Subcutaneous abdominal adipose tissue (tissue), 5 donors: Measurements from ENCODE around the gene RCOR1.

Source experiments
- H3K27ac ChIP-seq: one replicate; pipeline ENCODE4 v1.7.0; 2013; ENCODE audit warnings: low read depth, mild to moderate bottlenecking, inconsistent platforms, low read length, moderate library complexity
- H3K27me3 ChIP-seq, 5 donors: one replicate each; pipeline ENCODE4 v1.7.0; 2013; ENCODE audit warnings: low read length in 5 of 5, inconsistent platforms in 1 of 5; ENCODE audit not compliant: control insufficient read depth in 5 of 5, insufficient read depth in 4 of 5
- H3K36me3 ChIP-seq, 5 donors: one replicate each; pipeline ENCODE4 v1.7.0; 2013; ENCODE audit warnings: low read length in 5 of 5; ENCODE audit not compliant: control insufficient read depth in 5 of 5, insufficient read depth in 5 of 5
- H3K4me1 ChIP-seq, 5 donors: one replicate each; pipeline ENCODE4 v1.7.0; 2013; ENCODE audit warnings: low read length in 5 of 5, mild to moderate bottlenecking in 3 of 5, moderate library complexity in 1 of 5; ENCODE audit not compliant: control insufficient read depth in 5 of 5, insufficient read depth in 5 of 5
- H3K4me3 ChIP-seq, 5 donors: one replicate each; pipeline ENCODE4 v1.7.0; 2013; ENCODE audit warnings: low read length in 5 of 5, low read depth in 1 of 5
- H3K9ac ChIP-seq, 5 donors: one replicate each; pipeline ENCODE4 v1.7.0; 2013; ENCODE audit warnings: low read length in 5 of 5, mild to moderate bottlenecking in 4 of 5, moderate library complexity in 3 of 5
- H3K9me3 ChIP-seq, 5 donors: one replicate each; pipeline ENCODE4 v1.7.0; 2013; ENCODE audit warnings: low read length in 5 of 5; ENCODE audit not compliant: control insufficient read depth in 5 of 5
- donor health status: healthy.
- donor health status: healthy.
- donor health status: healthy.
- donor health status: healthy.
- donor health status: healthy.

RCOR1 gene

DNA sequence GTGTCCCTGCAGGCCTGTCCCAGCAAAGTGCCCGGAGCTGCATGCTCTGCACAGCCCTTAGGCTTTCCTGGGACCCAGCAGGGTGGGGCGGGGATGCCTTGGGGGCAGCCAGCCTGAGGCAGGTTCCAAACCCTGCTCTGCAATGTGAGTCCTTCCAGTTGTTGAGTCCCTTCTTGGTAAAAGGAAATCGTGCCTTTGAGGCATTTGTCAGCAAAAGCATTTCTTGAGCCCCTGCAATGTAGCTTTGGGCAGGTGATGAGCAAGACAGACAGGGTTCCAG lies 146.7 kb downstream of the RCOR1 start:
- peaks cover 0 to 16% (median 6%) of the 10 kb centered on the region in 5 donors for H3K9me3 ChIP-seq
- H3K36me3 ChIP-seq, result peaks cover 0 to 21% (median 15%) of the 10 kb centered on the region in 5 donors
- H3K4me1 ChIP-seq, result no peaks in the 10 kb centered on the region
- H3K27ac ChIP-seq, result no peak overlapping the region
- no peak overlapping the region for H3K4me3 ChIP-seq
- no peak overlapping the region for H3K9ac ChIP-seq
- no peaks in the 10 kb centered on the region for H3K27me3 ChIP-seq

GRCh38 chr14:102746634-102747438 lies 154.4 kb downstream of the RCOR1 start:
- Histone ChIP-seq H3K4me3 (no peak overlapping the region), H3K27ac (no peak overlapping the region), H3K36me3 (peaks cover 0 to 8% (median 3%) of the 10 kb centered on the region in 5 donors), H3K4me1 (no peaks in the 10 kb centered on the region), H3K9me3 (peaks cover 0 to 5% (median 0%) of the 10 kb centered on the region in 5 donors), H3K9ac (no peak overlapping the region), H3K27me3 (no peaks in the 10 kb centered on the region)

- no peaks in the 10 kb centered on the region for H3K4me1 ChIP-seq
- peaks cover 0 to 8% (median 3%) of the 10 kb centered on the region in 5 donors for H3K36me3 ChIP-seq
- no peaks in the 10 kb centered on the region for H3K27me3 ChIP-seq
- H3K9me3 ChIP-seq, result no peaks in the 10 kb centered on the region
- no peak overlapping the region for H3K27ac ChIP-seq
- H3K4me3 ChIP-seq, result no peak overlapping the region
- no peak overlapping the region for H3K9ac ChIP-seq
Observed at GRCh38 chr14:102748806-102749205, 156.4 kb downstream of the RCOR1 start.

DNA sequence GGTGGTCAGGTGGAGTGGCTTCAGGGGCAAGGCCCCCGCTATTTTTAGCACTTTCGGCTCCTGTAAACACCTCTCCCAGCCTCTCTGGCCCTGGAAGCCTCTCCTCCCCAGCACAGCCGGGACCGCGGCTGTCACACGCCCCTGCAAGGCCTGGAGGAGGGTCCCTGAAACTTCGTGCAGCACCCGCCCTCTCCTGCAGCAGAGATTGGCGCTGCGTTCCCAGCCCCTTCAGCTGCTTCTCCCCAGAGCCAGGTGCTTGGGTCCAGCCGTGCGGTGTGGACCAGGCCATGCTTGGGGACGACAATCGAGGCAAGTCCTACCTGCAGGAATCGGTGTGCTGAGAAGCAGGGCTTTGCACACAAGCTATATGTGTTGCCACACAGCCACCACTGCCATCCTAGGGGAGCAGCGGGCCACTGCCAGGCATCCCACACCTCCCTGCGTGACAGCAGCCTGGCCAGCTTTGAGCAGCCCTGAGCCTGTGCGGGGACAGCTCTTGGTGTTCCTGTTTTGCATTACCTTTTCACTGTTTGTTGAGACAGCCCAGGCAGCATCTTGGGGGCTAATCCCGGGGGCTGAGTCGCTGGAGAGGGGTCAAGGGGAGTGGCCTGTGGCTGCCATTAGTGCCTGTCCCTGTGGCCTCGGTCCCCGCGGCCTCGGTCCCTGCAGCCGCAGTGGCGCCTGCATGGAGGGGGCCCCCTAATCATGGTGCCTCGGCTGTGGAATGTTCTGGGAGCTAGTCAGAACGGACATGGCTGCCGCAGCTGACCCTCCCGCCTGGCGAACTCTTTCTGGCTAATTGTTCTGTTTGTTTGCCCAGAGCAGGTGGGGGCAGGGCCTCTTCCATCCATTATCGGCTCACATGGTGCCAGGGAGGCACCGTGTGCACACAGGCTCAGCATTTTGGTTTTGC lies 157.2 kb downstream of the RCOR1 start:
- peaks cover 0 to 8% (median 3%) of the 10 kb centered on the region in 5 donors for H3K36me3 ChIP-seq
- H3K4me3 ChIP-seq, result no peak overlapping the region
- H3K4me1 ChIP-seq, result no peaks in the 10 kb centered on the region
- H3K9ac ChIP-seq, result no peak overlapping the region
- H3K9me3 ChIP-seq, result no peaks in the 10 kb centered on the region
- no peaks in the 10 kb centered on the region for H3K27me3 ChIP-seq
- H3K27ac ChIP-seq, result no peak overlapping the region

DNA sequence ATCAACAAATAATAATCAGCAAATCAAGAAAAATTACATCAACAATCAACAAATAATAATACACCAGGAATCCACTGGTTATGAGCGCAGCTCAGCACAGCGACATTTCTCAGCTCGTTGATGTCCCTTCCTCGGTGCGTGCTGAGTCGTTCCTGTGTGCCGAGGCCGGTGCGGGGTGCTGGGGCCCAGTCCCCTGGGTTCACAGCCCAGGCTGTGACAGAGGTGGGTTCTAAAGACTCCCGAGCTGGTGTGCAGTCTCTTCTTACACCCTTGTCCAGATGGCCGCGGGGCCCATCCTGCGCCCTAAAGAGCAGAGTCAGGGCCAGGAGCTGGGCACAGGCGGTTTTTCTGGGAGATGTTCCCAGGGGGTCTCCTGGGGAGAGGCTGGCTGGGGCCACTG lies 157.9 kb downstream of the RCOR1 start:
- no peaks in the 10 kb centered on the region for H3K4me1 ChIP-seq
- no peak overlapping the region for H3K27ac ChIP-seq
- H3K9ac ChIP-seq, result no peak overlapping the region
- H3K9me3 ChIP-seq, result no peaks in the 10 kb centered on the region
- H3K4me3 ChIP-seq, result no peak overlapping the region
- peaks cover 0 to 8% (median 3%) of the 10 kb centered on the region in 5 donors for H3K36me3 ChIP-seq
- no peaks in the 10 kb centered on the region for H3K27me3 ChIP-seq

GRCh38 chr14:102751088-102751487 lies 158.6 kb downstream of the RCOR1 start:
- Histone ChIP-seq H3K27ac (no peak overlapping the region), H3K9me3 (no peaks in the 10 kb centered on the region), H3K4me3 (no peak overlapping the region), H3K9ac (no peak overlapping the region), H3K4me1 (no peaks in the 10 kb centered on the region), H3K27me3 (no peaks in the 10 kb centered on the region), H3K36me3 (peaks cover 0 to 8% (median 3%) of the 10 kb centered on the region in 5 donors)

DNA sequence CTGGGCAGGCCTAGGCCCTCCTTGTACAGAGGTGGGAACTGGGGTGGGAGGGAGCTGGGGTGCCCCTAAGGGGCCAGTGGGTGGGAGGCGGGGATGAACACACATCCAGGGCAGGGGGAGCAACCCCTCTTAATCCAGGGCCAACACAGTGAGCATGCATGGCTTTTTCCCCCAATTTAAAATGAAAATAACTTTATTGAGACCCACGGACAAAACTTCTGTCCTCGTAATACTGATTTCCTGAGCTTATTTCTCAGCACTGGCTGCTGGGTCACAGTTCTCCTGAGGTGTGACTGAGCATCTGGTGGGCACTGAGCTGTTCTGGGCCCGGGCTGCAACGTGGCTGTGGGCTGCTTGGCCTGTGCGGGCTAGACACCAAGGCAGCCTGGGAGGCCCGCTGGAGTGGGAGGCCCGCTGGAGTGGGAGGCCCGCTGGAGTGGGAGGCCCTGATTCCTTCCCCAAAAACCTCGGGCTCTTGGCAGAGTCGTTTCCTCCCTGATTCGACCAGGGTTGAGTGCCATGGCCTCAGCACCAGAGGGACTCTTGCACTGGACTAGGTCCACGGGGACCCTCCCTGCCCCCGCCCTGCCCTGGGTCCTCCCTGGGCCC lies 159.9 kb downstream of the RCOR1 start:
- Histone ChIP-seq H3K4me1 (no peaks in the 10 kb centered on the region), H3K27me3 (no peaks in the 10 kb centered on the region), H3K9ac (no peak overlapping the region), H3K9me3 (no peaks in the 10 kb centered on the region), H3K27ac (no peak overlapping the region), H3K4me3 (no peak overlapping the region), H3K36me3 (peaks cover 0 to 5% (median 1%) of the 10 kb centered on the region in 5 donors)

GRCh38 chr14:102754370-102755262 lies 162.2 kb downstream of the RCOR1 start:
- H3K27ac ChIP-seq, result no peak overlapping the region
- no peaks in the 10 kb centered on the region for H3K36me3 ChIP-seq
- H3K4me1 ChIP-seq, result no peaks in the 10 kb centered on the region
- no peak overlapping the region for H3K4me3 ChIP-seq
- peaks cover 0 to 4% (median 0%) of the 10 kb centered on the region in 5 donors for H3K27me3 ChIP-seq
- H3K9me3 ChIP-seq, result no peaks in the 10 kb centered on the region
- H3K9ac ChIP-seq, result no peak overlapping the region

- Histone ChIP-seq H3K27ac (no peak overlapping the region), H3K36me3 (no peaks in the 10 kb centered on the region), H3K9ac (no peak overlapping the region), H3K27me3 (peaks cover 7 to 19% (median 11%) of the 10 kb centered on the region in 5 donors), H3K4me1 (peaks cover 0 to 9% (median 0%) of the 10 kb centered on the region in 5 donors), H3K9me3 (no peaks in the 10 kb centered on the region), H3K4me3 (no peak overlapping the region)
Observed at GRCh38 chr14:102757646-102758045, 165.2 kb downstream of the RCOR1 start.
